HG03565 (cell line): ENCODE data around the gene RNASET2.

Experiments
- ATAC-seq: cut with Tn5 transposase; IDR thresholded peaks from one replicate; pipeline ENCODE4 v1.9.1; 2021; ENCODE audit warnings: mild to moderate bottlenecking, moderate library complexity; ENCODE audit not compliant: unreplicated experiment

The RNASET2 gene, protein sequence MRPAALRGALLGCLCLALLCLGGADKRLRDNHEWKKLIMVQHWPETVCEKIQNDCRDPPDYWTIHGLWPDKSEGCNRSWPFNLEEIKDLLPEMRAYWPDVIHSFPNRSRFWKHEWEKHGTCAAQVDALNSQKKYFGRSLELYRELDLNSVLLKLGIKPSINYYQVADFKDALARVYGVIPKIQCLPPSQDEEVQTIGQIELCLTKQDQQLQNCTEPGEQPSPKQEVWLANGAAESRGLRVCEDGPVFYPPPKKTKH

DNA sequence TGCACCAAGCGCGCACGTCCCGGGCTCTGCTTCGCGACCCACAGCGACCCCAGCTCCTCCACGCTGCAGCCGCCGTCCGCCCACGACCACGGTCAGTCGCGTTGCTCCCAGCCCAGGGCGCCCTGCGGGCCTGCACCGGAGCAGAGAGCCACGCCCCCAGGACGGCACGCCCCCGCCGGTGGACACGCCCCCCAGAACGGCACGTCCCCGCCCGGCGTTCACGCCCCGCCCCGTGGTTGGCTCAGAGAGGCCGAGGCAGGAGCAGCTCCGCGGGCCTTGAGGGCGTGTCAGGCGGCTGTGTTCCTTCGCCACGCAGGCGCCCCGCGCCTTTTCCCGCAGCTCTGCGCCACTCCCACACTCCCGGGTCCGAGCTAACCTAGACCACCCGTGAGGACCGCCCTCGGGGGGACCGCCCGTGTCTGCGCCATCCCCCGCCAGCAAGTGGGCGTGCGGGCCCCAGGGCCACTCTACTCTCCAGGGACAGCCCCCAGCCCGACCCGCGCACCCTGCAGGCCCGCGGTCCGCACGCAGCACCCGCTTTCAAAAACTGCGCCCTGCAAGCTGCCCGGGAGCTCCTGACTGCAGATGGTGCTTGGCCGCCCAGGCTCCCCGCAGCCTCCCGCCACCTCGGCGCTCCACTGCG, at the start of gene RNASET2:
TSS of gene RNASET2 (minus strand) at position 107 of the 643 bp plus-strand sequence. CDS start 368 bp downstream, outside the sequence.
- peak; percentile 49 for ATAC-seq

DNA sequence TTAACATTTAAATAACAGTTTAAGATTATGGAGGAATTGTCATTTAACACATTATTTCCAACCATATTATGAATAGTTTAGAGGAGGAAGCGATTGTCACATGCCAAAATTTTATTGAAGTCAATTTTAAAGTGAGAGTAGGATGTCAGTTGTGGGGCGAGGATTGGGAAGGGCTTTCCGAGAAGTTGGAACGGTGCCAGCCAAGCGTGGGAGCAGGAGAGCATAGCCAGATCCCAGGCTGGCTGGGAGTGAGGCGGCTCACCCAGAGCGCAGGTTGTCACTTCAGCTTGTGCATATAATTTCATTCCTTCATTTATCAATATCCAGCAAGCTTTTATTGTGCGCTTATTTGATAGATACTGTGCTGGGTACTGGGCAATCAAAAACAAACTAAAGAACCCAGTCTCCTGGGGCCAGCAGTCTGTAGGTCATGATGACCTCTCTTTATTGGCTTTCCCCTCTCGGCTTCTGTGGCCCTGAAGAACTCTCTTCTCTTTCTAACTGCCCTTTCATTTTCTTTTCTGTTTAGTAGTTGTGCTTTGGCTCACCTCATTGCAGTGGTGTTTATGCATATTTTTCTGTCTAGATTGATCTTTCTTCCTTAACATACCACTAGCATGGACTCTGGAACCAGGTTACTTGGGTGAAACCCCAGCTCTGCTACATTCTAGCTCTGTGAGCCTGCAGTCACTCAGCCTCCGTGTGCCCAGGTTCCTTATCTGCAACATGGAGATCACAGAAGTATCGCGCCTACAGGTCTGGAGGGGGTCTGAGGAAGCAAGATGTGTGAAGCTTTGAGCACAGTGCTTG, 49.2 kb upstream of the RNASET2 start:
- ATAC-seq = no peak

DNA sequence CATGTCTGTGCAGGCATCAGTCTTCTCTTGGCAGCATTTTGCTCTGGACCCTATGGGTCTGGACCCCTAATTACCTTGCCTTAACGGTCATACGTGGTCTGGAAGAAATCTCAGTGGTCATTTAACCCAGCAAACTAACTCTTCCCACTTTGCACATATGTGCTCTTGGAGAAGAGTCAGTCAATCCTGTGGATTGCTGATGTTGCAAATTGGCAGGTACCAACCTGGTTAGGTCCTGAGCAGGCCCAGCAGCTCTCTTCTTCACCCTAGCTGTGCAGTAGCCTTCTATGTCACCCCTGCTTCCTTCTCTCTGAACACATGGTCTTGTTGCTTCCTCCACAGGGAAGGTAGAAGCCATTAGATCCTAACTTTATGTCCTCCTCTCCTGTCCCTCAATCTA, 44.4 kb upstream of the RNASET2 start:
- ATAC-seq = no peak

DNA sequence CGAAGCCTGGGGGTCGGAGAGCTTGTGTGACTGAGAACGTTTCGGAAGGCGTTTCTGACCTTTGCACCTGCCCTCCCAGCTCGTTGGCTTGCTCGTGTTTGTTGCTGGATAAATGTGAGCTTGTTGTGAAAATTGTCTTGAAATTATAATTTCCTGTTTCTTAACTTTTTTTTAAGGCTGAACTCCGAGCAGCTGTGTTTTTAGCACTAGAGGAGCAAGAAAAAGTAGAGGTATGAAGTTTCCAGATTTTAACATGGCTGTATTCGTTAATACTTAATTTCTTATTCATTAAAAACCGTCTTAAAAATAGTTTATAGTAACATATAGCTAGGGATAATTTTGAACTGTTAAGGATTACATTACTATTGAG, 43.5 kb upstream of the RNASET2 start:
- no peak for ATAC-seq

DNA sequence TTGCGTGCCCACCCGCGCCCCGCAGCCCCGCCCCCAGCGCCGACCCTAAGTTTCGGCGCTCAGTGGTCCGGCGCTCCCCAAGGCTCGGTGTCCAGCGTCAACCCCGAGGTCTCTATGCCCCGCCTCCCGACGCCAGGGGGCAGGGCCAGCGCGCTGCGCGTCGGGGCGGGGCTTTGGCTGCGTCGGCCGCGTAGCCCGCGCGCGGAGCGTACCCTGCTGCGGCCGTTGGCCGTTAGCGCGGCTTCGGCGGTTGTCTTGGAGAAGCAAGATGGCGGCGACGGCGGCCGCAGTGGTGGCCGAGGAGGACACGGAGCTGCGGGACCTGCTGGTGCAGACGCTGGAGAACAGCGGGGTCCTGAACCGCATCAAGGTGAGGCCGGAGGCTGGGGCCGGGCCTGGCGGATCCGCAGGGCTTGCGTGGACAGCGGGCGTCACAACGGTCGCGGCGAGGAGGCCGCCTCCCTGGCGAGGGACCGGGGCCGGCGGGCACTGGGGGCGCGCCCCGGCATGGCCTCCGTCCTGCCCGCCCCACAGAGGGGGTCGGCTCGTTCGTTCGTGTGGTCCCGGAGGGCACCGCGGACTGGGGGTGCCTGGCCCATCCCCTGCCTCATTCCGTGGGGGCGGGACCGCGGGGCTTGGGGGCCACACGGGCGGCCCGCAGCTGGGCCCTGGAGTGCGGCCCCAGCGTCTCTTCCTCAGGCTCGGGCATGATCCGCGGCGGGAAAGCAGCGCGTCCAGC, 43.0 kb upstream of the RNASET2 start, which contains the start of gene CEP43:
TSS of gene CEP43 (plus strand) at position 253 of the 739 bp plus-strand sequence. CDS start at position 269, 16 bp downstream.
- peak; percentile 91 for ATAC-seq

DNA sequence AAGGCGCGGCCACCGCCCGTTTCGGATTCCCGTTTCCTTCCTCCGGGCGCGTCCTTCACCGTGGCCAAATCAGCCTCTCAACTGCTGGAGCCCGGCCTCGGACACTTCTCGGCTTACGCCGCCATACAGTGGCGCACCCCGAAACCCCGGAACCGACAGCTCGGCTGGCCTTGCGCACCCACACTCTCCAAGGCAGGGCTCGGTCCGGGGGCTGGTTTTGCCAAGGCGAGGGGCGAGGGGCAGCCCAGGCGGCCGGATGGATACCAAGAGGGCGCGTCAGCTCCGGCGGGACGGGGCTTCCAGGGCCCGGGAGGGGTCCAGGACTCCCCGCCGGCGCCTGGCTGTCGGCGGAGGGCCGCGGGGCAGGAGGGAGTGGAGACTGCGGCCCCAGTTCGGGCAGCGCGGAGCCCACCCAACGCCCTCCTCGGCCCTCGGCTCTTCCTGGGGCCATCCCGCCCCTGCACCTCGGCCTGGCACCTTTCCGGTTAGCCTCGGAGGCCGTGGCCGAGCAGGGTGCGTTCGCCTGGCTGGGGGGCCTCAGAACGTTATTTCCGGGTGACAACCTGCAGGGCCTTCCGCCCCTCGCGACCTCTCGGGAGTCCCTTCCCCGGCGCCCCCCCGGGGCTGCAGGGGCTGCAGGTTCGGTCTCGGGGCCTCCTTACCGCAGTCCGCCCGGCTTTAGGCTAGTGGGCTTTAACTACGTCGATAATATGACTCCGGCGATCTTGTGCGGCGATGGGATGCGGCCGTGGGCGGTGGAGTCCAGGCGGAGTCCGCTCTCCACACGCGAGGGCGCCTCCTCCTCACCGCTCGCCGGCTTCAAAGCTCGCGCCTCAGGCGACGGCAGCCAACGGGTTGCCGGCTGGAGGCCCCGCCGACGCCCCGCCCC, 42.1 kb upstream of the RNASET2 start:
- ATAC-seq = no peak

DNA sequence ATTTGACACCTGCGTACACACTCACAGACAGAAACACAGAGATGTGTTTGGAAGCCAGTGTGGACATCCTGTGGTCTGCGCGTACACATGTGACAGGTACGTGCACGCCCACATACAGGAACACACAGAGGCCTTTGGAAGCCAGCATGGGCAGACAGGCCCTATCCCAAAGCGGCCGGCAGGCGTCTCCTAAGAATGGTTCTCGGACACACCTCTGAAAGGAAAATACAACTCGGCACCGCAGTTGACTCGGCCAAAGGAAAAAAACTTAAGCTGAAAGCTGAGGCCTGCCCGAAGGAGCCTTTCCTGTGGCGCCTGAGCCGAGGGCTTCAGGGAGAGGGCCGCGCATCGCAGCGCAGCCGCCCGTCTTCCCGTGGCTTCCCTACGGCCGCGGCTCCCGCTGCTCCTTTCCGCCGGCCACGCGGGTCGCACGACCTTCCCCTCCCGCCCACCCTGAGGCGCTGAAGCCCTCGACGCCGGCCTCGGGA, 41.5 kb upstream of the RNASET2 start:
- peak; percentile 23 for ATAC-seq

DNA sequence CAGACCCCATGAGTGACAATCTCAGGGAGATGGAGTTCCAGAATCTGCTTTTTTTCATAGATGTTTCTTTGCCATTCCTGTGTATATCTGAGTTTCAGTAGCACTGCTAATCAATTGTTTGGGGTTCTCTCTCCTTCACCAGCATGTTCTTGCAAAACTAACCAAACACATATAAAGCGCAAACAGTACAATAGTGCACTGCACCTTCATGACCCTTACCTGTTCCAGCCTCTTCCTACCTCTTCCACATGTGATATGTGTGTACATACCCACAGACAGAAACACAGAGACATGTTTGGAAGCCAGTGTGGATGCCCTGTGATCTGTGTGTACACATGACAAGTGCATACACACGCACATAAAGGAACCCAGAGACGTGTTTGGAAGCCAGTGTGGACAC, 41.0 kb upstream of the RNASET2 start:
- no peak for ATAC-seq

DNA sequence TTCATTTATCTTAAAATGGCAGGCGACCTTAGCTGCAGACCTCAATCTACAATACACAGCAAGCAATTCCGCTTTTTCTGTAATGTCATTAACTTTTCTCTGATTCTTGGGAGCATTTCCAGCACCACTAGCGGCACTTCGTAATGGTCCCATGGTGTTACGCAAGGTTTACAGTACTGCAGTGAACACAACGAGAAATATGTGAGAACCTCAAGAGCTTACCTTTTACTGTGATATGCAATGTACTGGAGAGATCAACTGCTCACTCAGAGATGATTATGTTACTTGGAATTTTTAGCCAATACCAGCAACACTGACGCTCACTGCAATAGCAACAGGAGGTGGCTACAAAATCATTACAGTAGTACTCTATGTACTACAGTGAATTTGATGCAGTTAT, 40.1 kb upstream of the RNASET2 start:
- ATAC-seq = no peak

DNA sequence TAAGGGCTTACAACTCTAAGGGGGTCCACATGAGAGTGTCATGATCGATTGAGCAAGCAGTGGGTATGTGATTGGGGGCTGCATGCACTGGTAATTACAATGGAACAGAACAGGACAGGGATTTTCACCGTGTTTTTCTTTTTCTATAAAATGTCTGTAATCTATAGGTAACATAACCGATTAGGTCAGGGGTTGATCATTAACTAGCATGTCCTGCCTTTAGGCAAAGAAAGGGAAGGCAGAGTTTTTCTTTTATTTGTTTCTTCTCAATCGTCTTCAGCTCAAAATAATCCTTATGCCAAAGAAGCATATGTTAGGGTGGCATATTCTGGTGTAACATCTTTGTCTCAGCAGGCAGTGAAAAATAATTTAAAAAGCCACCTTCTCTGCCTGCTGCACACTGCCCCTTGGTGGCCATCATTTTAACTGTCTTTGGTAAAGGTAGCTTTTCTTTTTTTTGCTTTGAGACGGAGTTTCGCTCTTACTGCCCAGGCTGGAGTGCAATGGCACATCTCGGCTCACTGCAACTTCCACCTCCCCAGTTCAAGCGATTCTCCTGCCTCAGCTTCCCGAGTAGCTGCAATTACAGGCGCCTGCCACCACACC, 33.2 kb upstream of the RNASET2 start:
- ATAC-seq = peak; percentile 74

DNA sequence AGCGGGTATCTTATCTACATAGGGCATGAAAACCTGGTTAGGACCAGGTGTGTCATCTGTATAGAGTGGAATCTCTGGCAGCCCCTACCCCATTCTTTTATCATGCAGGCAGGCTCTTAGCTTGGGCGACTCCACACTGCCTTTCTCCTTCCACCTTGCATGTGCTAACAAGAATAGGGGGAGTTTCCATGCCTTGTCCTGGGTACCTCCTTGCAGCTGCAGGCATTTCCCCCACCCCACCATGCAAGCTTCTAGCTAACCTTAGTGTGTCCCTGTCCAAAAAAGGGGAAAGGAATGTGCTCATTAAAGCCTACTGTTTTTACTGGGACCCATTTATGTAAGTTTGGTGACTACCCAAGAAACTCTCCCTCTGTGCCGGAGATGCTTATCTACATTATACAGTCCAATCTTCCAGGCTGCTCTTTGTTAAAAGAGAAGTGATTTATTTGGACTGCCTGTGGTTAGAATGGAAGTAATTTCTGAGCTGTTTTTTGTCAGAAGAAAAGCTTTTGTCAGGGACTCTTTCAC, 32.4 kb upstream of the RNASET2 start:
- no peak for ATAC-seq

DNA sequence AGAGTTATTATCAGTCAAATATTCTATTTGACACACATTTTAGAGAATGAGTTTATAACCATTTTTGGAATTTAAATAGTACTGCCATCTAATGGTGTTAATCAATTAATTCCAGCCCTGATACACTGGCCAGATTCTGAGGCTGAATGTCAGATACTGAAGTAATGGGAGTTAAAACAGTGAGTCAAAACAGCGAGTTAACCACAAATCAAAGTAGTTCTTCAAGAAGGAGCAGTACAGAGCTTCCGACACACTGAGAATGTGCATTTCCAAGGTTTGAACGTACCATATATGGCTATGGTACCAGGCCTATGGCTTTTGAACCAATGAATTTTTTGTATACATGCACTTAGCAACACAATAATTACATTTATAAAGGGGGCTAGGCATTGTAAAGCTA, 31.6 kb upstream of the RNASET2 start:
- no peak for ATAC-seq

DNA sequence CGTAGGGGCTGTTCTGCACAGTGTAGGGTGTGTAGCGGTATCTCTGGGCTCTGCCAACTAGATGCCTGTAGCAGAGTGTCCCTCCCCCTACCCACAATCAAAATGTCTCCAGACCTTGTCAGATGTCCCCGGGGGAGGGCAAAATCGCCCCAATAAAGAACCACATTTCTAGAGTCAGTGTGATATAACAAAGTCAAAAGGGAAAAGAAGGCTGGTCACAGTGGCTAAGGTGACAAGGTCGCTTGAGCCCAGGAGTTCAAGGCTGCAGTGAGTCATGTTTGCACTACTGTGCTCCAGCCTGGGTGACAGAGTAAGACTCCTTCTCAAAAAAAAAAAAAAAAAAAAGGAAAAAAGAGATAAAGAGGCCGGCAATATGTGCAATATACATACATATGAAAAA, 31.1 kb upstream of the RNASET2 start:
- no peak for ATAC-seq

DNA sequence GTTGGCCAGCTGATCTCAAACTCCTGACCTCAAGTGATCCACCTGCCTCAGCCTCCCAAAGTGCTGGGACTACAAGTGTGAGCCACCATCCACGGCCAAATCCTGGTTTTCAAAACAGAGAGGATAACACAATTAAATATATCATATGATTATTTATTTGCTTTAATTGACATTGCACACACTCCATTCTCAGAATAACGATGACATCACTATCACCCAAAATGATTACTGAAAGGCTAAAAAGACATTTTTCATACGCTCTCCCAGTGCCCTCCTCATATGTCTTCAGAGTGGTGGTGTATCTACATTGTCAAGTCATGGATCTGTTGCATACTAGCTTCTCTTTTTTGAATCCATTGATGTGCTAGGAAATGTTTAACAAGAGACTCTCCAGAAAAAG, 24.4 kb upstream of the RNASET2 start:
- ATAC-seq = no peak

DNA sequence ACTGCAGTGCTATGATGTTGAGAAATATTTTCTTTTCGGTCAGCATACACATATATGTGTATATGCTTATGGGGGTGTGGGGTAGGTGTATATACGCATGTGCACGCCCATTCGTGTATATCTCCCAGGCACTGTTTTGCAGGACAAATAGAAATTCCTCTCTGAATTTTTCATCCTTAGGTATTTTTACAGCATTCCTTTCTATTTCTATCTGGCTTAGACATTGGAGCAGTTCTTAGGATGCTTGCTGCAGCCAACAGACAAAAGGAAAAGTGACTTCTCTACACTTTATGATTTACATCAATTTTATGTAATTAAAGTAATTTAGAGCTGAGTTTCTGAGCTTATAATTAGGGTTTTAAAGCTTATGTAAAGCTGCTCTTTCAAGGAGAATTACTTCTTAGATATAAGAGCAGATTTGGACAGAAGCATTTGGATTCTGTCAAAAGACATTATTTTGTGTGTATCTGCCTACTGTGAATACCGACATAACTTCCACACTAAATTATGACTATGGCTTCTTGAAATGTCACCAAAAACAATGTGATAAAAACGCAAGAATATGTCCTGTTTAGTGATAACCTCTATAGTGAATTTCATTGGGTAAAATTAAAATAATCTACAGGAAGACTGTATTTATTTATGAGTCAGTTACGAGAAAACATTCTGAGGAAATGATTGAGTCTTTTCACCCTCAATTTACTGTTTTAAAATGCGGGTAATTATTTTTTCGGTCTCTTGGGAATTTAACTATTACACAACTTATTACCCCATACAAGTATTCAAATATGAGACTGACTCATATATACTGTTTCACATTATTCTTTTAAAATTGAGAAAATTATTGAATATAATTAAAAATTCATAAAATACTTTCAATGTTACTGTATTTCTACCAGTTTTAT, 21.5 kb upstream of the RNASET2 start:
- no peak for ATAC-seq

DNA sequence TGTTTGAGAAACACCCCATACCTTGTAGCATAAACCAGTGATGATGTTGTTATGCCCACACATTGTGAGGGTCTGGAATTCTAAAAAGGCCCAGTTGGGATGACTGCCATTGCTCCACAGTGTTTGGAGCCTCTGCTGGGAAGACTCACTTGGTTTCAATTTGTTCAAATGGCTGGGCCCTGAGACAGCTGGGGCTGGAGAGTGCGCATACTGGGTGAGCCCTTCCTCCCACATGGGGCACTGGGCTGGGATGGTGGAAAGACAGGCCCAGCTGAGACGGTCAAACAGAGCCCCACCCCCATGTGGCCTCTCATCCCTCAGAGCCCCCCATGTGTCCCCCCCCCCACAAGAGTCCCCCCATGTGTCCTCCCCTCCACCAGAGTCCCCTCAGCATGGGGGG, 20.3 kb upstream of the RNASET2 start:
- no peak for ATAC-seq

DNA sequence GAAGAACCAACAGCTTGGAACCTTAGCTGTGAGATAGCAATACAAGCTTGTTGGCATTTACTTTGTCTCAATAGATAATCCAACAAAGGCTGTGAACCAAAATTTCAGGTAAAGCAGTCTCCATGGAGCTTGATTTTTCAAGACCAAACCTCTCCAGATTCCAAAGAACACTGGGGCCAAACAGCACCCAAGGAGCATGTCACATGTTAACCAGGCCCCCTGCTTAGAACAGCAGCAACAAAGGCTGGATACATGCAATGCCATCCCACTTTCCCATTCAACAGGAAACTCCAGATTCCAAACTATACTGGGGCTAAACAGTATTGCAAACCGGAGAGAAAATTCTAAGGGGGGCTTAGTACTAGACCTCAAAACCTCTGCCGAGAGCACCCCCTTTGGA, 15.8 kb upstream of the RNASET2 start:
- no peak for ATAC-seq

DNA sequence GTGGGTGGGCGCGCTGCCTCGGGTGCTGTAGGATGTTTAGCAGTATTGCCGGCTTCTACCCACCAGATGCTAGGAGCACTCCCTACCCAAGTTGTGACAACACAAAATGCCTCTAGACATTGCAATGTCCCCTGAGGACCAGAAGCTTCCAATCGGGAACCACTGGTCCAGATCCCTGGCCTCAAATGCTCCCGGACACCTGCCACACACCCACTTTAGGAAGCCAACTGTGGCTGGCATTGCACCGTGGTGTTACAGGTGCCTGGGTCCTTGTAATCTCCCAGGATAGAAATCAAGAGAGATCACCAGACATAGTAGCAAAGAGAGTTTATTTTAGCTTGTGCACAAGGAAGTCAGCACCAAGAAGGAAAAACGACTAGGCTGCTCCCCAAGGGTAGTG, 14.9 kb upstream of the RNASET2 start:
- ATAC-seq = no peak
